ENCODE results near the gene TRPM2.
A peak's percentile ranks its signal among the peaks of the same experiment; 100 is the strongest.
"Not testable (repeated sequence)": the region's sequence is repeated elsewhere in the genome, so short reads cannot be mapped to it uniquely, and the experiment has no call there.

Gene TRPM2

GRCh38 chr21:44417621-44418107, 64.2 kb downstream of the TRPM2 start:
- intact Hi-C loops (cut with DNase I): not testable (repeated sequence)
- DNase-seq: peak in 14 of 42 donors; percentile 0 to 29 (median 8)

DNA sequence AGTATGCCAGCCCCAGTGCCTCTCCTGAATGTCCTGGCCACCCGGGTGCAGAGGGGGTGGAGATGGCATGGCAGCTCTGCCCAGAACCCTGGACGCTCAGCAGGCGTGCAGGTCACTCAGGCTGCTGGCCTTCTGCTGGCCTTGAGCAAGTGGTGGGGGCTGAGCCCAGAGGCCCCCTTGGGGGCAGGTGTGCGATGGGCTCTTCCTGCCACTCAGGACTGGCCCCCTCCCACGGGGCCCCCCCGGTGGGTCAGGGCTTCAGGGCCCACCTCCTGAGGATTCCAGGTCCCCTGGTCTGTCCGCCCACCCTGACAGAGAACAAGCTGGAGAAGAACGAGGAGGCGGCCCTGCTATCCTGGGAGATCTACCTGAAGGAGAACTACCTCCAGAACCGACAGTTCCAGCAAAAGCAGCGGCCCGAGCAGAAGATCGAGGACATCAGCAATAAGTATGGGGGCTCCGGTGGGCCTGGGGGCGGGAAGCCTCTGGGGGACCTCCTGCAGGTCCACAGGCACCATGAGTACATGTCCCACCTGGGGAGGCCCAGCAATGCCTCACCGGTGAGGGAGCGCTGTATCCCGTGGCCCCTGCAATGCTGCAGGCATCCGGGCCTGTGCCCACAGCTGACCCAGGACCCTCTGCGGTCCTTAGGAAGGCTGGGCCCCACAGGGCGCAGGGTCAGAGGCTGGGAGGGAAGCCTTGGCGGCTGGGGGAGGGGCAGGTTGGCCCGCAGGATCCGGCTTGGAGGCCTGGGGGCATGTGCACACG, 64.9 kb downstream of the TRPM2 start:
- peak in 17 of 42 donors; percentile 2 to 36 (median 14) for DNase-seq
- intact Hi-C loops (cut with DNase I): no loop called here

GRCh38 chr21:44418876-44419230, 65.4 kb downstream of the TRPM2 start:
- peak in 9 of 42 donors; percentile 1 to 11 (median 3) for DNase-seq
- intact Hi-C loops (cut with DNase I): no loop called here

DNA sequence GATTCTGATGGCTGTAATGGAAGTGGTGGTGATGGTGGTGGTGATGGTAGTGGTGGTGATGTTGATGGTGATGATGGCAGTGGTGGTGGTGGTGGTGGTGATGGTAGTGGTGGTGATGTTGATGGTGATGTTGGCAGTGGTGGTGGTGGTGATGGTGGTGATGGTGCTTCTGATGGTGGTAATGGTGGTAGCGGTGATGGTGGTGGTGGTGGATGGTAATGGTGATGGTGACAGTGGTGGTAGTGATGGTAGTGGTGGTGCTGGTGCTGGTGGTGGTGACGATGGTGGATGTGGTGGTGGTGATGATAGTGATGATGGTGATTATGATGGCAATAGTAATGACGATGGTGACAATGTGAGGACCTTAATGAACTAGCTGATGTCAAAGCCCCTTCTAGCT, 66.3 kb downstream of the TRPM2 start:
- intact Hi-C loops (cut with DNase I): no loop called here
- peak in 4 of 42 donors; percentile 0 to 3 (median 2) for DNase-seq

DNA sequence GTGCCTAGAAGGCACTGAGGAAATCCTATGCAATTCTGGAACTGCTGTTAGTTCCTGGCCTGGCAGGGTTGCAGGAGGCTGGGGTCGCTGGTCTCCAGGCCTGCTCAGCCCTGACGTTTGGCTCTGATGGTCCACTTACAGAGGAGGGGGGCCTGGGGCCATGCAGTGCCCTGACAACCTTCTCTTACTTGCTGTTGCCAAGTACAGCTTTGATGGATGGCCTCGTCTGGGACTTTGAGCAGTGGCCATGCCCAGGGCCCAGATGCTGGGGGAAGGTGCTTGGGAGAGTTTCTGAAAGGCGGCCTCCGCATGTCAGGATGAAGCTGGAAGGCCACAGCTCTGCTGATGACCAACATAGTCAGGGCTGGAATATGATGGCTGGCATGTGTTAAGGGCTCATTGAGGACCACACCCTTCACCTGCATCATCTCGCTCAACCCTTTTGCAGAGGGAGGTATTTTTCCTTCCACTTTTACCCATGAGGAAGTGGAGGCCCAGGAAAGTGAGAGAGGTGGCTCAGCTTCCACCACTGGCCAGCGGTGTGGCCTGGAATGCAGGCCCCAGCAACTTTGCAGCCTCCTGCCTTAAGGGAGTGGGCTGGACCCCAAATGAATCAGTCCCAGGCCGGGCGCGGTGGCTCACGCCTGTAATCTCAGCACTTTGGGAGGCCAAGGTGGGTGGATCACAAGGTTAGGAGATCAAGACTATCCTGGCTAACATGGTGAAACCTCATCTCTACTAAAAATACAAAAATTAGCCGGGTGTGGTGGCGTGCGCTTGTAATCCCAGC, 67.2 kb downstream of the TRPM2 start:
- peak in 18 of 42 donors; percentile 0 to 21 (median 4) for DNase-seq
- intact Hi-C loops (cut with DNase I): no loop called here

DNA sequence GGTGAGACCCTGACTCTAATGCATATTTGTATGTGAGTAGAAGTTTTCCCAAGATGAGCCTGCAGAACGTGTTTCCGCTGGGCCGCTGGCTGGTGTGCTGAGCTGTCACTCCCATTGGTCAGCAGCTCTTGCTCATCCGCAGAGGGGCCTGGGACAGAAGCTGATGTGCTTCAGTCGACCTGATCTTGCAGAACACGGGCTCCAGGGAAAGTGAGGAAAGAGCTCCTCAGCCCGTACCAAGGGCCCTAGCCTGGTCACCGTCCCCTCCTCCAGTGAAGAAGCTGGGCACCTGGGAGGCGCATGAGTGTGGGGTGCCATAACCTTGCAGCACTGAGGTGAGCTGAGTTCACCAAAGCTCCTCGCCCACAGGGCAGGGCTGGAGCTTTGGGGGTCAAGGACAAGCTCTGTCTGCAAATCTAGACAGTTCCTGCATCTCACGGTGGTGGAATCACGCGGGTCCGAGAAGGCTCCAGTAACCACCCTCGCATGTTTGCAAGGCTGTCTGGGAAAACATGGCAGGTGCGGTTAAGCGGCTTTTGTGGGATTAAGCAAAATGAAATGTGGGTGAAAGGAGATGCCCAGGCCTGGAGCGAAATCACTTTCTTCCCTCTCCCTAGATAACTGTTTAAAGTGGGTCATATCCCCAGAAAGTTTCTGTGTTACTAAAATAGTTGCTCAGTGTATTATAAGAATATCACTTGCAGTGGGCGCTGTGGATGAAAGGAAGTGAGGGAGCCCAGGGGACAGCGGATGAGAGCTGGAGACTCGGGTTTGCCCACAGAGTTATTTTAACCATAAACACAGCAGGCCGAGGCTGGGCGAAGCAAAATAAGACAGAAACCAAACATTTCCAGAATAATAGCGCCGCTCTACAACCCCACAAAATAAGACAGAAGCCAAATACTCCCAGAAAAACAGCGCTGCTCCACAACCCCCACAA, 68.8 kb downstream of the TRPM2 start:
- intact Hi-C loops (cut with DNase I): no loop called here
- peak in 14 of 42 donors; percentile 1 to 30 (median 12) for DNase-seq

DNA sequence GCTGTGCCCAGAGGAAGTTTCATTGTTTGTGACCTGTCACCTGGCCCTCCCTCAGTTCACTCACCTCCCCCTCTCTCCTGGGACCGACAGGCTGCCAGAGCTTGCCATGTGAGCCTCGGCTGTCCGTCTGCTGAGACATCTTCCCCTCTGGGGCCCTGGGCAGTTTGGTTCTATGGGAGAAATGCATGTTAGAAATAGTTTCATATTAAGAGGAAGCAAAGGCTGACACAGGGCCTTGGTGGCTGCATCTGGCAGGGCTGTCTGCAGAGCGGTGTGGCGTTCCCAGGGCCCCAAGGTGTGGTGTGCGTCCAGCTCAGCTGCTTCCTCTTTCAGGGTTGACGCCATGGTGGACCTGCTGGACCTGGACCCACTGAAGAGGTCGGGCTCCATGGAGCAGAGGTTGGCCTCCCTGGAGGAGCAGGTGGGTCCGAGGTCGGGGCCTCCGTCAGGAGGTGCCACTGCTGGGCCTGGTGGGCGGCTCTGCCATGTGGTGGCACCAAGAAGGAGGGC, 69.9 kb downstream of the TRPM2 start:
- DNase-seq: peak in 15 of 42 donors; percentile 1 to 26 (median 10)
- intact Hi-C loops (cut with DNase I): no loop called here

- intact Hi-C loops (cut with DNase I): no loop called here
- peak in 16 of 42 donors; percentile 0 to 30 (median 5) for DNase-seq
Measured at GRCh38 chr21:44423941-44424607, 70.7 kb downstream of the TRPM2 start.

DNA sequence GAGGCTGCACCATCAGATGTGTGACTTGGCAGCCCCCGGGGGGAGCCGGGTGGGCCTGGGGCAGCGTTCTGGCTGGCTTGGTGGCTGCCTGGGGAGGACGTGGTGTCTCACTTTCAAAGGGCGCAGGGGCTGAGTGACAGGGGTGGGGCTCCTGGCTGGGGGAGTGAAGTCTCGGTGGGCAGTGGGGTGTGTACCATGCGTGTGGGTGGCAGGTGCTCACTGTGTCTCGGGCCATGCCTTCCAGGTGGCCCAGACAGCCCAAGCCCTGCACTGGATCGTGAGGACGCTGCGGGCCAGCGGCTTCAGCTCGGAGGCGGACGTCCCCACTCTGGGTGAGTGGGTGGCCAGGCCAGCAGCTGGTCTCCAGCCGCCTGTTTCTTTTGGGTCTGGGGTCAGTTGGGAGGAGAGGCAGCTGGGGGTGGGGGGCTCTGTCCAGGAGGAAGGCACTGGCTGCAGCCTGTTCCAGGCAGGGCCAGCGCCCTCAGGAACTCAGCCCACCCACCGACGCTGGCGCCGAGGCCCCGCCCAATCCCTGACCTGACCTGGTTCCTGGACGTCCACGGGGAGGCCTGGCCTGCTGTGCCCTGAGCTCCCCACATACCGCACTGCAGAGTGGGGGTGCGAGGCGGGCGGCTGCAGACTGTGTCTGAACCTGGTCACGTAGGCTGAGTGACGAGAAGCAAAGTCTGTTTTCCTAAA, 71.3 kb downstream of the TRPM2 start:
- intact Hi-C loops (cut with DNase I): no loop called here
- peak in 15 of 42 donors; percentile 1 to 36 (median 9) for DNase-seq

GRCh38 chr21:44425307-44425894, 72.0 kb downstream of the TRPM2 start:
- peak in 17 of 42 donors; percentile 1 to 38 (median 11) for DNase-seq
- intact Hi-C loops (cut with DNase I): no loop called here

GRCh38 chr21:44425895-44426662, 72.7 kb downstream of the TRPM2 start:
- DNase-seq: peak in 18 of 42 donors; percentile 0 to 27 (median 8)
- intact Hi-C loops (cut with DNase I): no loop called here

- DNase-seq: peak in 18 of 42 donors; percentile 0 to 29 (median 6)
- intact Hi-C loops (cut with DNase I): no loop called here
Measured at GRCh38 chr21:44426663-44427191, 73.3 kb downstream of the TRPM2 start.

DNA sequence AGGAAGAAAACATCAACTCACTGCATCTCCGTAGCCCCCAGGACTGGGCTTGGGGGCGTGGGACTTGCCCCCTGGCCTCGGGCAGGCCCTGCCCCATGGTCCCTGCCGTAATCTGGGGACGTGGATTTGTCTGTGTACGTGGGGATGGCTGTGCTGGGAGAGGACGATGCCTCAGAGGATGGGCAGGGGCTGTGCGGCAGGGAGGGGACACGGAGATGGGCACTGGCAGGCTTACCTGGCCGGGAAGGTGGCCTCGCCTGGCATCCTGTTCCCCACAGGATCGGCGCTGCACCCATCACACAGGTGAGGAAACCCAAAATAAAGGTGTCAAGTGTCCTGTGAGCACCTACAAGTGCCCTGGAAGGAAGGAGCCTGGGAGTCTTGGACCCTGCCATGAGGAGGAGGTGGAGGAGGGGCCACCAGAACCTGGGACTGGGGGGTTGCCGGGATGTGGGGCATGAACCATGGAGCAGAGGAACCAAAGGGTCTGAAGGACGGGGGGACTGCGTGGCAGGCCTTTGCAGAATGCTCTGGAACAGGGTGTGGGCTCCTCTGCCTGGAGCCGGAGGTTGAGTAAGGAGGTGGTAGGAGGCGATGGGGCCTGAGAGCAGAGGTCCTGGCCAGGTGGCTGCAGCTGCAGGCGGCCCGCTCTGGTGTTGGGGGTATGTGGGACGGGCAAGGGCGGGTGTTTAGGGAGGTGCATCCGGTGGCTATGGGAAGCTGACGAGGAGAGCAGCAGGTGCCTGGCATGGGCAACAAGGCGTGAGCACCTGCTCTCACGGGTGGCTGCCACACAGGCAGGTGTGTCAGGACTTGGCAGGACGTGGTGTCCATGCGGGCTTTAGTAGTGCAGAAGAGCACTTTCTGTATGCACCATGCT, 74.1 kb downstream of the TRPM2 start:
- intact Hi-C loops (cut with DNase I): no loop called here
- DNase-seq: peak in 19 of 42 donors; percentile 0 to 28 (median 6)

- intact Hi-C loops (cut with DNase I): no loop called here
- peak in 13 of 42 donors; percentile 0 to 15 (median 3) for DNase-seq
Measured at GRCh38 chr21:44428281-44428960, 75.0 kb downstream of the TRPM2 start.

DNA sequence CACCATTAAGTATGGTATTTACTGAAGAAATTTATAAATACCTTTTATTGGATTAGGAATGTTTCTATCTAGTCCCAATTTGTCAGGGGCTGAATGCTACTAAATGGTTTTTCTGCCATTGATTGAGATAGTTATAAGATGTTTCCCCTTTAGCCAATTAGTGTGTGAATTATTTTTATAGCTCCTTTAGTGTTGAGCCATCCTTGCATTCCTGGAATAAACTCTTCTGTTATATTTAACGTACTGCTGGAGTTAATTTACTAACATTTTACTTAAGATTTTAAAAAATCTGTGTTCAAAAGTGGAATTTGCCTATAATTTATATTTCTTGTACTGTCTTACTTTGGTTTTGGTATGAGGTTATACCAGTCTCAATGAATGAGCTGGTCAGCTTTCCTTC, 76.5 kb downstream of the TRPM2 start:
- intact Hi-C loops (cut with DNase I): no loop called here
- no peak for DNase-seq

Measured in head of caudate nucleus (tissue), 42 donors.